Mesenchymal stem cell (in vitro differentiated cells and primary cell): ENCODE measurements around the gene PELI1. TPM values are rescaled to one million over a fixed set of nuclear protein-coding genes. Genes with fewer than 3 reads are reported as not detected.

ENCODE experiments used
- DNase-seq: peaks from one replicate; pipeline ENCODE4 v3.0.0-alpha.2; 2013
- H2AFZ ChIP-seq: one replicate; pipeline ENCODE4 v1.6.1; 2013; ENCODE audit warnings: low read depth, mild to moderate bottlenecking, control low read depth, inconsistent platforms, low read length, moderate library complexity
- H2AK5ac ChIP-seq: 2 replicates; pipeline ENCODE4 v1.6.1; 2013; ENCODE audit warnings: low read length, moderate library complexity, mild to moderate bottlenecking, inconsistent platforms; ENCODE audit not compliant: severe bottlenecking
- H2BK120ac ChIP-seq: one replicate; pipeline ENCODE4 v1.6.1; 2013; ENCODE audit warnings: low read depth, mild to moderate bottlenecking, inconsistent platforms, low read length, moderate library complexity
- H2BK12ac ChIP-seq, 2 experiments: one replicate each; pipeline ENCODE4 v1.6.1; 2013; ENCODE audit warnings: inconsistent platforms in 2 of 2, low read length in 2 of 2, mild to moderate bottlenecking in 2 of 2, moderate library complexity in 2 of 2, control low read depth in 1 of 2
- H2BK15ac ChIP-seq: one replicate; pipeline ENCODE4 v1.6.1; 2013; ENCODE audit warnings: mild to moderate bottlenecking, low read depth, inconsistent platforms; ENCODE audit not compliant: poor library complexity, severe bottlenecking
- H2BK5ac ChIP-seq: 2 replicates; pipeline ENCODE4 v1.6.1; 2013; ENCODE audit warnings: low read depth, mild to moderate bottlenecking, low read length, control low read depth, inconsistent platforms; ENCODE audit not compliant: poor library complexity, severe bottlenecking
- H3K14ac ChIP-seq, 2 experiments: one replicate each; pipeline ENCODE4 v1.6.1; 2013; ENCODE audit warnings: inconsistent platforms in 2 of 2, low read length in 2 of 2, control low read depth in 1 of 2, mild to moderate bottlenecking in 1 of 2, moderate library complexity in 1 of 2
- H3K18ac ChIP-seq, 2 experiments: one replicate each; pipeline ENCODE4 v1.6.1; 2013; ENCODE audit warnings: inconsistent platforms in 2 of 2, low read length in 2 of 2, control low read depth in 1 of 2, low read depth in 1 of 2, mild to moderate bottlenecking in 1 of 2
- H3K23ac ChIP-seq, 2 experiments: one replicate each; pipeline ENCODE4 v1.6.1; 2013; ENCODE audit warnings: inconsistent platforms in 2 of 2, low read length in 2 of 2, mild to moderate bottlenecking in 2 of 2, moderate library complexity in 2 of 2, control low read depth in 1 of 2
- H3K27ac ChIP-seq: 2 replicates; pipeline ENCODE4 v1.5.1; 2013; ENCODE audit warnings: mild to moderate bottlenecking, moderate library complexity, low read length, control low read depth, inconsistent platforms; ENCODE audit not compliant: poor library complexity, severe bottlenecking
- H3K27me3 ChIP-seq, 2 experiments: 2 replicates each; pipeline versions ENCODE4 v1.6.1 to v1.7.0; 2013; ENCODE audit warnings: low read length in 2 of 2, mild to moderate bottlenecking in 2 of 2, moderate library complexity in 2 of 2, control low read depth in 1 of 2, inconsistent platforms in 1 of 2; ENCODE audit not compliant: control insufficient read depth in 1 of 2, insufficient read depth in 1 of 2
- H3K36me3 ChIP-seq, 2 experiments: 2 replicates each; pipeline versions ENCODE4 v1.6.1 to v1.7.0; 2013; ENCODE audit warnings: low read length in 2 of 2, control low read depth in 1 of 2, inconsistent platforms in 1 of 2, low read depth in 1 of 2, mild to moderate bottlenecking in 1 of 2; ENCODE audit not compliant: insufficient read depth in 2 of 2, control insufficient read depth in 1 of 2
- H3K4ac ChIP-seq, 2 experiments: one replicate each; pipeline ENCODE4 v1.6.1; 2013; ENCODE audit warnings: inconsistent platforms in 2 of 2, low read length in 2 of 2, mild to moderate bottlenecking in 2 of 2, moderate library complexity in 2 of 2, control low read depth in 1 of 2, low read depth in 1 of 2
- H3K4me1 ChIP-seq: 2 replicates; pipeline ENCODE4 v1.6.1; 2013; ENCODE audit warnings: low read depth, low read length, control low read depth; ENCODE audit not compliant: control insufficient read depth, insufficient read depth
- H3K4me2 ChIP-seq: 2 replicates; pipeline ENCODE4 v1.6.1; 2013; ENCODE audit warnings: low read length, mild to moderate bottlenecking, inconsistent platforms; ENCODE audit not compliant: poor library complexity, severe bottlenecking
- H3K4me3 ChIP-seq, 2 experiments: 2 replicates each; pipeline versions ENCODE4 v1.5.1 to v1.7.0; 2013; ENCODE audit warnings: low read length in 2 of 2, mild to moderate bottlenecking in 2 of 2, control low read depth in 1 of 2, low read depth in 1 of 2; ENCODE audit not compliant: insufficient read depth in 1 of 2
- H3K79me1 ChIP-seq: replicated peaks from 2 replicates; pipeline ENCODE4 v1.6.1; 2013; ENCODE audit warnings: mild to moderate bottlenecking, control low read depth, low read length, inconsistent platforms; ENCODE audit not compliant: poor library complexity, severe bottlenecking
- H3K9ac ChIP-seq: 2 replicates; pipeline ENCODE4 v1.7.0; 2013; ENCODE audit warnings: mild to moderate bottlenecking, low read length, moderate library complexity
- H3K9me3 ChIP-seq: 2 replicates; pipeline ENCODE4 v1.7.0; 2013; ENCODE audit warnings: mild to moderate bottlenecking, low read length; ENCODE audit not compliant: control insufficient read depth
- H4K8ac ChIP-seq: one replicate; pipeline ENCODE4 v1.6.1; 2013; ENCODE audit warnings: inconsistent platforms, mild to moderate bottlenecking, low read length, moderate library complexity
- H4K91ac ChIP-seq: one replicate; pipeline ENCODE4 v1.6.1; 2013; ENCODE audit warnings: mild to moderate bottlenecking, low read length, inconsistent platforms
- WGBS: methylation state at CpG from one replicate; pipeline ENCODE4 v1.1.7; 2013; ENCODE audit warnings: mixed read lengths; 5-methylcytosine and 5-hydroxymethylcytosine counted together
- polyA plus RNA-seq, 2 experiments: library from polyadenylated mRNA; stranded (reverse); fragments of 200-250 nt; gene quantifications; one replicate each; pipeline ENCODE4 v1.2.3, GENCODE V29; 2013

Gene PELI1
- 4.9 TPM for polyA plus RNA-seq (2013, experiment 1 of 2)
- 5.8 TPM for polyA plus RNA-seq (2013, experiment 2 of 2)

- no peaks in the 10 kb centered on the region for H3K79me1 ChIP-seq
- H2BK15ac ChIP-seq: peak within 1 kb of the TSS; percentile 100
- H3K4me1 ChIP-seq: no peaks in the 10 kb centered on the region
- peak within 1 kb of the TSS; percentile 31 for H2AK5ac ChIP-seq
- peak within 1 kb of the TSS; percentile 64 to 90 for H3K4ac ChIP-seq
- WGBS: 8% methylated on average over 43 of the region's 68 CpGs
- H2AFZ ChIP-seq: peak within 1 kb of the TSS; percentile 85
- peak within 1 kb of the TSS; percentile 92 for H4K8ac ChIP-seq
- no peaks in the 10 kb centered on the region for H3K27me3 ChIP-seq
- no peaks in the 10 kb centered on the region for H3K36me3 ChIP-seq
- peak; percentile 98 for DNase-seq
- peak within 1 kb of the TSS in 1 of 2 experiments; percentile 81 for H2BK12ac ChIP-seq
- H3K27ac ChIP-seq: peak within 1 kb of the TSS; percentile 27
- H3K23ac ChIP-seq: peak within 1 kb of the TSS in 1 of 2 experiments; percentile 95
- peak within 1 kb of the TSS; percentile 36 to 99 for H3K14ac ChIP-seq
- no peak within 1 kb of the TSS for H2BK5ac ChIP-seq
- H3K4me2 ChIP-seq: peak within 1 kb of the TSS; percentile 84
- H3K9ac ChIP-seq: peak within 1 kb of the TSS; percentile 92
- H4K91ac ChIP-seq: peak within 1 kb of the TSS; percentile 93
- H3K4me3 ChIP-seq: peak within 1 kb of the TSS; percentile 83 to 100
- H2BK120ac ChIP-seq: peak within 1 kb of the TSS; percentile 95
- no peaks in the 10 kb centered on the region for H3K9me3 ChIP-seq
- peak within 1 kb of the TSS; percentile 92 to 96 for H3K18ac ChIP-seq
Measured at GRCh38 chr2:64144057-64145013, at the start of gene PELI1. Gene PELI1 (minus strand): TSS chr2:64144420. CDS start chr2:64108310, 36,110 bp downstream.

DNA sequence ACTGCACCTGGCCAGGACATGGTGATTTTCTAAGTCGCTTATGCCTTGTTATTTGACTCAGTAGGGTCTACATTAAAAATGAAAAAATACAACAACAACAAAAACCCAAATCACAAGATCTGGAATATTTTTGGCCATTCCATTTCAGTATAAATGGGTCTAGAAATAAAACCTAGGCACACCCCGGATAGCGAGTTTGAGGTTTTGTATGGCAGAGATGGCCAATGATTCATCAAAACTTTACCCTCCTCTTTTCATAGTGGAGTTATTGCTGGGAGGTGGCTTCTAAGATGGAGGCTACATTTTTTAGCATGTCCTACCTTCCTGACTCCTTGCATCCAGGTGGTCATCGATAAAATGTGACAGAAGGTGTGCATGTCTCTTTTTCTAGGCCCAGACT lies 49.3 kb upstream of the PELI1 start:
- H2AFZ ChIP-seq: no peak overlapping the region
- no peak overlapping the region for H2BK5ac ChIP-seq
- no peaks in the 10 kb centered on the region for H3K79me1 ChIP-seq
- H3K9ac ChIP-seq: no peak overlapping the region
- 93% methylated on average over 4 of the region's 4 CpGs for WGBS
- no peak for DNase-seq
- no peak overlapping the region for H3K4ac ChIP-seq
- no peak overlapping the region for H2BK120ac ChIP-seq
- H4K91ac ChIP-seq: no peak overlapping the region
- no peak overlapping the region for H3K4me3 ChIP-seq
- no peaks in the 10 kb centered on the region for H3K27me3 ChIP-seq
- H3K27ac ChIP-seq: no peak overlapping the region
- H2AK5ac ChIP-seq: no peak overlapping the region
- no peak overlapping the region for H2BK15ac ChIP-seq
- no peaks in the 10 kb centered on the region for H3K4me1 ChIP-seq
- H3K14ac ChIP-seq: no peak overlapping the region
- H3K36me3 ChIP-seq: no peaks in the 10 kb centered on the region
- H3K18ac ChIP-seq: no peak overlapping the region
- H3K23ac ChIP-seq: no peak overlapping the region
- H3K4me2 ChIP-seq: no peak overlapping the region
- no peak overlapping the region for H2BK12ac ChIP-seq
- no peak overlapping the region for H4K8ac ChIP-seq
- no peaks in the 10 kb centered on the region for H3K9me3 ChIP-seq

GRCh38 chr2:64192664-64193105 lies 48.5 kb upstream of the PELI1 start:
- WGBS: 84% methylated on average over 4 of the region's 6 CpGs
- H2BK15ac ChIP-seq: no peak overlapping the region
- H3K9ac ChIP-seq: no peak overlapping the region
- H2BK12ac ChIP-seq: no peak overlapping the region
- H3K4ac ChIP-seq: no peak overlapping the region
- H3K79me1 ChIP-seq: no peaks in the 10 kb centered on the region
- no peaks in the 10 kb centered on the region for H3K27me3 ChIP-seq
- H4K91ac ChIP-seq: no peak overlapping the region
- no peak overlapping the region for H3K14ac ChIP-seq
- H4K8ac ChIP-seq: no peak overlapping the region
- H2AK5ac ChIP-seq: no peak overlapping the region
- no peaks in the 10 kb centered on the region for H3K9me3 ChIP-seq
- H3K4me2 ChIP-seq: no peak overlapping the region
- H3K36me3 ChIP-seq: no peaks in the 10 kb centered on the region
- H3K4me1 ChIP-seq: no peaks in the 10 kb centered on the region
- H3K23ac ChIP-seq: no peak overlapping the region
- no peak overlapping the region for H2BK5ac ChIP-seq
- no peak overlapping the region for H2BK120ac ChIP-seq
- no peak overlapping the region for H3K27ac ChIP-seq
- DNase-seq: peak; percentile 52
- H3K4me3 ChIP-seq: no peak overlapping the region
- no peak overlapping the region for H2AFZ ChIP-seq
- no peak overlapping the region for H3K18ac ChIP-seq

DNA sequence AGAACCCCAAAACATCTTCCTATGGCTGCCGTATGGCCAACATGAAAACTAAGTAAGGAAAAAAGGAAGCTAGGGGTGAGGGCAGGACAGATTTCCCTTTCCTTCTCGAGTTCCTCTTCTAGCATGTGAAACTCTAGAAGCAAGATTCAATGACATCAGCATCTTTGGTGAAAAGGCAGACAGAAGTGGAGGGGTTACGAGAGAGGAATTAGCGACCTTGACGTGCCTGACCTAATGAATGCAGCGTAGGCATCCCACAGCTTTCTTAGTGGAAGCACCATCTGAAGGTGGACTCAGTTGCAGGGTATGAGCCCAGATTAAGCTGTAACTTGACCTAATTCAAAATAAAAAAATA lies 47.9 kb upstream of the PELI1 start:
- Histone ChIP-seq H3K9ac (no peak overlapping the region), H3K9me3 (no peaks in the 10 kb centered on the region), H3K79me1 (no peaks in the 10 kb centered on the region), H2BK15ac (no peak overlapping the region), H3K4me1 (no peaks in the 10 kb centered on the region), H3K36me3 (no peaks in the 10 kb centered on the region), H3K4me2 (no peak overlapping the region), H4K8ac (no peak overlapping the region), H2BK5ac (no peak overlapping the region), H4K91ac (no peak overlapping the region), H3K18ac (no peak overlapping the region), H3K14ac (peak overlapping the region in 1 of 2 experiments; percentile 11), H3K27me3 (no peaks in the 10 kb centered on the region), H3K4me3 (no peak overlapping the region), H2BK120ac (no peak overlapping the region), H2AK5ac (no peak overlapping the region), H3K23ac (no peak overlapping the region), H2BK12ac (no peak overlapping the region), H3K4ac (no peak overlapping the region), H3K27ac (no peak overlapping the region), H2AFZ (no peak overlapping the region)
- no peak for DNase-seq
- WGBS: 97% methylated on average over 6 of the region's 6 CpGs
